Ishikawa (cell line): Measurements from ENCODE around the gene PRR3.

Experiments
- CEBPB ChIP-seq: IDR thresholded peaks from 2 replicates; pipeline ENCODE4 v1.6.1; 2012
- CREB1 ChIP-seq: IDR thresholded peaks from 2 replicates; pipeline ENCODE4 v1.6.1; 2012; ENCODE audit warnings: low read depth
- EGR1 ChIP-seq: IDR thresholded peaks from 2 replicates; pipeline ENCODE4 v1.6.1; 2012
- EP300 ChIP-seq: IDR thresholded peaks from 2 replicates; pipeline ENCODE4 v1.6.1; 2012; ENCODE audit warnings: borderline replicate concordance
- FOXM1 ChIP-seq: IDR thresholded peaks from 2 replicates; pipeline ENCODE4 v1.6.1; 2012; ENCODE audit warnings: low read depth, borderline replicate concordance
- MAX ChIP-seq: IDR thresholded peaks from 2 replicates; pipeline ENCODE4 v1.6.1; 2012
- NFIC ChIP-seq: IDR thresholded peaks from 2 replicates; pipeline ENCODE4 v1.6.1; 2012
- RAD21 ChIP-seq: IDR thresholded peaks from 2 replicates; pipeline ENCODE4 v1.6.1; 2012; ENCODE audit warnings: low read depth
- REST ChIP-seq: IDR thresholded peaks from 2 replicates; pipeline ENCODE4 v1.6.1; 2012; ENCODE audit warnings: low read depth, mild to moderate bottlenecking
- TAF1 ChIP-seq: IDR thresholded peaks from 2 replicates; pipeline ENCODE4 v1.6.1; 2012; ENCODE audit warnings: low read depth, mild to moderate bottlenecking
- TCF12 ChIP-seq: IDR thresholded peaks from 2 replicates; pipeline ENCODE4 v1.6.1; 2012; ENCODE audit warnings: low read depth
- TEAD4 ChIP-seq: IDR thresholded peaks from 2 replicates; pipeline ENCODE4 v1.6.1; 2012
- USF1 ChIP-seq: IDR thresholded peaks from 2 replicates; pipeline ENCODE4 v1.6.1; 2012
- YY1 ChIP-seq: IDR thresholded peaks from 2 replicates; pipeline ENCODE4 v1.6.1; 2012; ENCODE audit warnings: low read depth
- ZBTB7A ChIP-seq: IDR thresholded peaks from 2 replicates; pipeline ENCODE4 v1.6.1; 2012; ENCODE audit warnings: low read depth

Gene PRR3

GRCh38 chr6:30601815-30602641 lies 44.9 kb downstream of the PRR3 start:
- TF ChIP-seq REST (no peak), EGR1 (no peak), ZBTB7A (no peak), MAX (no peak), CREB1 (no peak), EP300 (no peak)

GRCh38 chr6:30603961-30604360 lies 46.9 kb downstream of the PRR3 start:
- no peak for TF ChIP-seq REST
- TF ChIP-seq EGR1, result no peak
- no peak for TF ChIP-seq ZBTB7A
- TF ChIP-seq RAD21, result no peak
- TF ChIP-seq FOXM1, result no peak
- TF ChIP-seq MAX, result no peak
- no peak for TF ChIP-seq CREB1
- no peak for TF ChIP-seq EP300
- TF ChIP-seq TEAD4, result no peak
- TF ChIP-seq CEBPB, result no peak
- no peak for TF ChIP-seq TCF12
- TF ChIP-seq TAF1, result no peak
- no peak for TF ChIP-seq YY1
- TF ChIP-seq USF1, result no peak
- TF ChIP-seq NFIC, result no peak

- TF ChIP-seq TAF1 (no peak), CREB1 (no peak), YY1 (no peak)
Measured at GRCh38 chr6:30610065-30610464, 53.0 kb downstream of the PRR3 start.

- no peak for TF ChIP-seq ZBTB7A
- TF ChIP-seq CEBPB, result no peak
- no peak for TF ChIP-seq MAX
- no peak for TF ChIP-seq TAF1
- no peak for TF ChIP-seq CREB1
- TF ChIP-seq REST, result no peak
- no peak for TF ChIP-seq EGR1
- TF ChIP-seq TEAD4, result no peak
Measured at GRCh38 chr6:30611150-30611855, 54.2 kb downstream of the PRR3 start.

GRCh38 chr6:30611856-30612194 lies 54.7 kb downstream of the PRR3 start:
- TF ChIP-seq EP300 (no peak), REST (no peak), USF1 (no peak), MAX (no peak), CEBPB (no peak), TAF1 (no peak), YY1 (no peak)
